Measurements from ENCODE around the gene MECR.

MECR gene

DNA sequence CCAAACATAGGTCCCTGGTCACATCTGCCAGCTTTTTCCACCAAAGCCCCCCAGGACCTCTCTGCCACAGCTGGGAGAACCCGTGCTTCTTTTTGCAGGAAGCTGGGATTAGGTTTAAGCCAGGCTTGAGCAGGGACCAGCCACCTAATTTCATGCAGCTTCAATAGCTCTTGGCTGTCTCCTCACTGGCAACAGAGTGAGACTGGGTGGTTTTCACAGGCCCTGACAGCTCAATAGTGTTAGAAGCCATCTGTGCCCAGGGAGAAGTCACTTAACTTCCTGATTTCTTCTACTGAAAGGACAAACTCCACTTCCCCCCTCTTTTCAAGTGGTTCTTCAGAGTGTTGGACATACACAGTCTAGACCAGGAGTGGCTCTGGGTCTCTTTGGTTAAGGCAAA lies 28.7 kb downstream of the MECR start:
- DNase-seq (ENCODE audit: low read depth in 2 of 2) = no peak

DNA sequence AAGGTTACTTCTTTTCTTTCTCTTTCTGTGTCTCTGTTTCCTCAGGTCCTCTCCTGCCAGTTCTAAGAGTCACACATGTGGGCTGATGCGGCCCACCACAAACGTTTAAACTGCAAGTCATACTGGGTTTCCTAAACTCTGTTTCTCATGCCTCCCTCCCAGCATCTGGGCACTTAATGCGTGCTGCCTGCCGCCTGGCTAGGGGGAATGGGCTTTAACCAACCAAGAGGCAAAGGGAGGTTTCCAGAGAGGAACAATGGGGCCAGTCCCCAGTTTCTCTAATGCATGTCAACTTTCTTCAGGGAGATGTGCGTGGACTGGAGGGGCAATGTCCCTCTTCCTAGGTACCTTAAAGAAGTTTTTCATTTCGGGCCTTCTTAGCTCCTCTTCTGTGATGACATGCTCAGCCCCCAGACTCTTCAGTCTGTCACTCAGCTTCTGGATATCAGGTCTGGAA lies 29.1 kb downstream of the MECR start:
- no peak for DNase-seq (ENCODE audit: low read depth in 2 of 2)

DNA sequence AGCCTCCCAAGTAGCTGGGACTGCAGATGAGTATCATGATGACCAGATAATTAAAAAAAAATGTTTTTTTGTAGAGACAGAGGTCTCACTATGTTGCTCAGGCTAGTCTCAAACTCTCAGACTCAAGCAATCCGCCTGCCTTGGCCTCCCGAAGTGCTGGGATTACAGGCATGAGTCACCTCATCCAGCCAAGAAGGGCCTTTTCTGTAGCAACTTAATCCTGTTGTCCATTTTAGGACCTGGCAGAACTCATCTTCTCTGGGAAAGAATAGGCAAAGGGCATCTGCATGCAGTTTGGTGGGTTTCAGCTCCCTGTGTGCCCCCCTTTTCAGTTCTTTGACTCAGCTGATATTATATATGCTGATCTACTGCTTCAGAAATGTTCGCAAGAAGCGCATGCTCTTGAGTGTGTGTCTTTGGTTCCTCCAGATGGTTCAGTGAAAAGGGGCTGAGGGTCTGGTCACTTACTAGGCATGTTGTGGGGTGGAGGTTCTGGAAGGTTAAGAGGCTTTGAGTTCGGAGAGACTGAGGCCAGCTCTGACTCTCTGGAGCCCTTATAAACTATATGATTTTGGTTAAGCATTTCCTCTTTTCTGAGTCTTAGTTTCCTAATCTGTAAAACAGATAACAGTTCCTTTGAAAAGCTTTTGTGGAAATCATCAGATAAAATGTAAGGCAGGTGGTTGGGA lies 29.7 kb downstream of the MECR start:
- no peak for DNase-seq (ENCODE audit: low read depth in 2 of 2)

DNA sequence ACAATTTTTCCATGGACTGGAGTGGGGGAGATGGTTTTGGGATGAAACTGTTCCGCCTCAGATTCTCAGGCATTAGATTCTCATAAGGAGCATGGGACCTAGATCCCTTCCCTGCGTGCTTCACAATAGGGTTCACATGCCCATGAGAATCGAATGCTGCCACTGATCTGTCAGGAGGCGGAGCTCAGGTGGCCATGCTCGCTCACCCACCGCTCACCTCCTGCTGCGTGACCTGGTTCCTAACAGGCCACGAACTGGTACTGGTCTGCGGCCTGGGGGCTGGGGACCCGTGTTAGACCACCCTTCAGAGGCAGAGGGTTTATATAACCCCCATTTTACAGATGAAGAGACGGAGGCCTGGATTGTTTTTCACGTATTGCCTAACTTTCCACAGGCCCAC lies 32.7 kb downstream of the MECR start:
- DNase-seq (ENCODE audit: low read depth in 2 of 2) = no peak

DNA sequence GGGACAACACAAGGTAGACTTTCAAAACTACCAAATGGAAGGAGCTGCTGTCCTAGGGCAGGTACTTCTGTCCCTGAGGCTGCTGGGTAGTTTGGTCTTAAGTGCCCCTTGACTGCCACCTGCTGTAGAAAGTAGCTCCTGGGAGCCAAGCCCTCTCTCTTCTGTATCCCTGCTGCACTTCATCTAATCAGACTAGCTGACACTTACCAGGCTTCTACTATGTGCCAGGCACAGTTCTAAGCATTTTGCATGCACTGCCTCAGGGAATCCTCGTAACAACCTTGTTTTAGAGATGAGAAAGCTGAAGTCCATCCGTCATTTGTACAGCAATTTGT lies 33.2 kb downstream of the MECR start:
- no peak for DNase-seq (ENCODE audit: low read depth in 2 of 2)

DNA sequence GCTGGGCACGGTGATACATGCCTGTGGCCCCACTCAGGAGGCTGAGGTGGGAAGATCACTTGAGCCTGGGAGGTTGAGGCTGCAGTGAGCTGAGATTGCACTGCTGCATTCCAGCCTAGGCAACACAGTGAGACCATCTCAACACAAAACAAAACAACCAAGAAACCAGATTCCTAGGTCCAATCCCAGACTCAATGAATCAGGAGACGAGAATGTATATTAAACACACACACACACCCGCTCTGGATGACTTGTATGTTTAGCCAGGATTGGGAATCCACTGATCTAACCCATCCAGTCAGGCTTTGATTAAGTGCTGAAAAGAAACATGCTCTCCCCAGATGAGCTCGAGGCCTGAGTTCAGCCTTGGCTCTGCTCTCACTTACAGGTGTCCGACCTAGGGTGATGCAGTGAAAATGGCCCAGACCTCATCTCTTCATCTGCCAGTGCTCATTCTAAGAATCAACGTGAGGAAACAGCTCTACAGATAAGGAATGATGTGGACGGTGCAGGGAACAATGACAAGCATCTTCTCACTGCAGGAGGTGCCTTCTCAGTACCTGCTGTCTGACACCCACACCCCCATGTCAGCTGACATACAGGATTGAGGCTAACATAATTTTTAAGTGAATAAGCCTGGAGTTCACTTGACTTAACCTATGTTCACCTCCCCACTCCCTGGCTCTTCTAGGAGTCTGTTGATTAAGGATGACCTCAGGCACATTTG lies 33.7 kb downstream of the MECR start:
- peak; percentile 81 to 87 for DNase-seq (ENCODE audit: low read depth in 2 of 2)

DNA sequence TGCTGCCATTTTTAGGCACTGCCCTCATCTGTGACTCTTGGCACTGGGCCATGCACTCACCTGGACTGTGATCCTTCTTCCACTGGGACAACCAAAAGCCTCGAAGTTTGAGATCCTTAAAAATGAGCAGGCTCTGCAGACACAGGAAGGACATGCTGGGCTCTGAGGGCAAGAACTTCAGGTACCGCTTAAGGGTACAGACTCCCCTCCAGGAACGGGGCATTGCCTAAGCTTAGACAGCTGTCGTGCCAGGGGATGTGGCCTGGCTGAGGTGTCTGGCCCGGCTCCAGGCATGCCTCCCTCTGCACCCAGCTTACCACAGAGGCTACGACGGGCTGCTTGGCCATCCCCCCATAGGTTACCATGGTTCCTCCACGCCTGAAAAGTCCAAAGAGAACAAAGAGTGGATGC lies 34.8 kb downstream of the MECR start:
- no peak for DNase-seq (ENCODE audit: low read depth in 2 of 2)

DNA sequence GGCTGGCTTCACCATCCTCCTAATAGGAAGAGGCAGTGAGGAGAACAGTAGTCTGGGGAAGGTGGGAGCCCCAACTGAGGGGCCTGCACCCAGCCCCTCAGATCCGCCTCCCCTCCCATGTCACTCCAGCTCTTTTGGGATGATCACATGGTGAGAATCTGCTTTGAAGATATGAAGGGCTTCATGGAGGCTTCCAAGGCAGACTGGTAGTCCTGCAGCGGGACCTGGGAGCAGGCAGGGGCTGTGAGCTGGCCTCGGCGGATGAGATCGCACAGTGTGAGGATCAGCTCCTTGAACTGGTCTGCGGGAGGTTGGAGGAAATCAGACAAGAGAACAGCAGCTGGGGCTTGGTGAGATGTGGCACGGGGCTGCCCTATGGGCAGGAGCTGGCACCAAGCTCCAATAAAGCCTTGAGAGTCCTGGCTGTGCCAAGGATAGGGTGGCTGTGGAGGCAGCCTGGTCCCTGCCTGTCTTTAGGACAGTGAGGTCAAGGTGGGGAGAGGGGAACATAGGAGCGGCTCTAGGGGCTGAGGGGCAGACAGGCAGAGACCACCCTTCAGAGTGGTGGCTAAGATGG lies 36.8 kb downstream of the MECR start:
- DNase-seq (ENCODE audit: low read depth in 2 of 2) = no peak

DNA sequence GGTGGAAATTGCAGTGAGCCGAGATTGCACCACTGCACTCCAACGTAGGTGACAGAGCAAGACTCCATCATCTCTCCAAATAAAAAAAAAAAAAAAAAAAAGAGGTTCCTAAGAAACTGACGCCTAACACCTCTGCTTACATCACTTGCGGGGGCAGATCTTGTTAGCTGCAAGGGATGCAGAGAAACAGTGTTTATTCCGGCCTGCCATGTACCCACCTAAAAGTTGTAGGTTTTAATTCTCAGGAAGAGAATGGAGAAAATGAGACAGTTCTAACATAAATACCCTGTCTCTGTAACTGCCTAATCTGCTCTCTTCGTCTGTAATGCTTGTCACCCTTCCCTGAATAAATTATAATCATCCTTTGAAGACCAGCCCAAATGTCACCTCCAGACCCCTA lies 40.0 kb downstream of the MECR start:
- no peak for DNase-seq (ENCODE audit: low read depth in 2 of 2)

DNA sequence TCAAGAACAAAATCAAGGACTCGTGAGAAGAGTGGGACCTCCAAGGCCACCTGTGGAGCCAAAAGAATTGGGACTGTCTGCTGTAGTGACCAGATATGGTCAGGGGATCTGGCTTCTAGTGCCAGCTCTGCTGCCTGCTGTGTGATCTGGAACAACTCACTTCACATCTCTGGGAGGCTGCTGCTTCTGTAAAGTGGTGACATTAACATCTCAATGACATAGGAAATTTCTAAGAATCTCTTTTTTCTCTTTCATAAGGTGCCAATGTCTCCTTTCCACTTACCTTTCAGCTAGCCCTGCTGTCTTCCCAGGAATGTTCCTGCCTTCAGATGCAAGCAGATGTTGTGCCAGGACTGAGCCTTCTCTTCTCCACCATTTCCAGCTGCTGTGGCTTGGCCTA lies 44.0 kb downstream of the MECR start:
- no peak for DNase-seq (ENCODE audit: low read depth in 2 of 2)

DNA sequence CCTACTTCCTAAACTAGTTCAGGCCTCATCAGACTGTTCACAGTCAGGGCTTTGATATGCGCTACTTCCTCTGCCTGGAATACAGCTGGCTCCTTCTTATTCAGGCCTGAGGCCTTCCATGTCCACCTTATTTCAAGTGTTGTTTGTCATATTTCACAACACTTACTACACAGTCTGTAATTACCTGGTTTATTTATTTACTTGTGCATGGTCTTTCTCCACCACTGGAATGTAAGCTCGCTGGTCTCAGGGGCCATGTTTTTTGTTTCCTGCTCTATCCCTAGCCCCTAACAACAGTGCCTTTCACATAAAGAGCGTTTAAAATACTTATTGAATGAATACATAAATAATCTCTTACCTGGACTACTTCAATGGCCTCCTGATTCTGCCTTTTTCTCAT lies 44.5 kb downstream of the MECR start:
- DNase-seq (ENCODE audit: low read depth in 2 of 2) = no peak

DNA sequence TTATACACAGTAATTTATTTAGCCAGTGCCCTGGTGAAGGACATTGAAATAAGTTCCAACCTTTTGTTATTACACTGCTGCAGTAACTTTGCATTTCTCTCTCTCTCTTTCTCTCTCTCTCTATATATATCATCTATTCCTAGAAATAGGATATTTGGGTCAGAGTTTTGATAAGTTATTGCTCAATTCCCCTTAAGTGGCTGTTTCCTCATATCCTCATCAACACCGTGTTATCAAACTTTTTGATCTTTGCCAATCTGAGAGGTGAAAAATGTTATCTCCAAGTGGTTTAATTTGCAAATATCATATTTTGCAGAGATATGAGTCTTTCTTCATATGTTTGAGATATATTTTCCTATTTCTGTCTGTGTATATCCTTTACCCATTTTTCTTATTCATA lies 47.4 kb downstream of the MECR start:
- no peak for DNase-seq (ENCODE audit: low read depth in 2 of 2)

DNA sequence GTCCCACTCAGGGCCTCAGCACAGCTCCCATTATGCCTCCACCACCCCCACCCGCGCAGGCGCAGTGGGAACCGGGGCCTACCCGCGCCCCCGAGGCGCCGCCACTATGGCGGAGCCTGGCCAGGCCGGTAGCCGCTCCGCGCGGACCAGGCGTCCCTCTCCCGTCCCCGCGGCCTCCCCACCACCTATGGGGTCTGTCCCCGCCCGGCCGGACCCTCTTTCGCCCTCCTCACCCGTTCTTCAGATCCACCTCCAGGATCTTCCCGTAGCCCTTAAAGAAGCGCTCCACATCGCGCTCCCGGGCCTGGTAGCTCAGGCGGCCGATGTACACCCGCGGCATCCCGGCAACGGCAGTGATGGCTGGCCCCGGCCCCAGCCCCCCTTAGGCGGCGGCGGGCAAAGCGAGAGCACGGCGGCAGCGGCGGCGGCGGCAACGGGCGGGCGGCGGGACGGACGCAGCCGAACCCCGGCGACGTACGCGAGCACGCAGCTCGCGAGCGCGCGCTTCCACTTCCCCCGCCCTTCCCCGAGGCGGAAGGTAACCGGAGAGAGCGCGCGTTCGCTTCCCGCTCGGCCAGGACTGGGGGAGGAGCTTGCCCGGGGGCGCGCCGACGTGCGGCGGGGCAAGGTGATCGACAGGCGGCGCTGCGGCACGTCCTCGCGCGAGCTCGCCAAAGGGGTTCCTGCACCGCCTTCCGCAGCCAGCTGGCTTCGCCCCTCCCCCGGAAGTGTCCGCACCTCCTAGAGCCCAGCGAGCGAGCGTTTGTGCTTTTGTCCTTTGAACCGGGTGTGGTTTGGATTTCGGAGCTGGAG lies 49.1 kb downstream of the MECR start, which contains the start of gene SRSF4:
Gene SRSF4 (minus strand): TSS at position 488 of the 813 bp plus-strand sequence. CDS start 148 bp downstream, at position 340.
- DNase-seq (ENCODE audit: low read depth in 2 of 2) = peak; percentile 96

DNA sequence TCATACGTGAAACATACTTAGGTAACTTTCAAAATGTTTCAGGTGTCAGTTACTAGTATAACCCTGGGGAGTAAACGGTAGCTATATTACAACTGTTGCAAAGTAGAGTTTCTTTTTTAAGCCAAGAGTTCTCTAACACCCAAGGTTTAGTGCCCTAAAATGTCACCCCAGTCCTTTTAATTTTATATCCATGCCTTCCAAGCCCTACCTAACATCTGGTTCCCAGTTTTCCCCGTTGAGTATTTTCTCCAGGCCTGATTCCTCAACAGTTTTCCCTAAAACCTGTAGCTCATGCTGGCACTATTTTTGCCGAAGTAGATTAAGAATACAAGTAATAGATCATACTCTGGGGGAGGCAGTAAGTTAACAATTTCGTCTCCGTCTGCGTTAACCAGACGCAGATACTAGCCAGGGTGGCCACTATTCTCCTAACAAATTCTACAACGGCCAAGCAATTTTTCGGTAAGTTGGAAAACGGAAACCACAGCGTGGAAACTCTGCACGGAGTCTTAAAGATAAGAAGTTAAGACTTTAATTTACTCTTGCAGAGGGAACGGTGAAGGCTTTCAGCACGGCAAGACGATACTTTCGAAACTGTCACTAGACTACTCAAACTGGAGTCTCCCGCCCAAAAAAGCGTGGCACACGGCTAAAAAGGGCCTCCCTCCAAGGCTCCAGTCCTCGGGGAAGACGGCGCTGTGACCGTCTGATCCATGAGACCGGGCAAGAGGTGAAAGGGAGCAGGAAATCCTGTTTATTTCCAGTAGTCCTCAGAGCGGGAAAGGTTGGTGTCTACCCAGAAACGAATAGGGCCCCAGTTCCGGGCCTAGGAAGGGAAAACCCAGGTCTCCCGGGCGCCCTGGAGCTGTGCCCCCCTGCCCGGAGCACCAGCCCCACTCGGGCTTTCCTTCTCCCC lies 50.0 kb downstream of the MECR start:
- no peak for DNase-seq (ENCODE audit: low read depth in 2 of 2)

DNA sequence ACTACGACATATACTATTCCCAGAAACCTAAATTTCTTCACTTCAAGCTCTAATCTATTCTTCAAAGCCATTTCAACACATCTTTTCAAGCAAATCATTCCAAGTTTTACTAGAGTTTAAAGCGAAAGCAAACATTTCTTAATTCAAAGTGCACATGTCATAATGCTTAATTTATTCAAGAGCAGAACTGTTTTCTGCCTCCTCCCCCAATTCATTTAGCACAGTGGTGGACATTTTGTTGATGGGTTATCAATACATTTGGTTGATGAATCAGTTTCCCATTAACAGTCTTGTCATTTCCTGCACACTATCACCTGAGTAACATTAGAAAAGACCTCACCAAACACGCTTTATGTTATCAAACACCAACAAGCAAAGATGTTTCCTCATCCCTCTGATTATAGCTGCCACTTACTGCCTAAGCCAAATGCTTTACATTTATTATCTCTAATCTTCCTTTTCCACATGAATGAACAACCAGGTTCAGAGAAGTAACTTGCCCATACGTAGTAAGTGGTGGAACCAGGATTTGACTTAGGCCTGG lies 51.0 kb downstream of the MECR start:
- no peak for DNase-seq (ENCODE audit: low read depth in 2 of 2)

DNA sequence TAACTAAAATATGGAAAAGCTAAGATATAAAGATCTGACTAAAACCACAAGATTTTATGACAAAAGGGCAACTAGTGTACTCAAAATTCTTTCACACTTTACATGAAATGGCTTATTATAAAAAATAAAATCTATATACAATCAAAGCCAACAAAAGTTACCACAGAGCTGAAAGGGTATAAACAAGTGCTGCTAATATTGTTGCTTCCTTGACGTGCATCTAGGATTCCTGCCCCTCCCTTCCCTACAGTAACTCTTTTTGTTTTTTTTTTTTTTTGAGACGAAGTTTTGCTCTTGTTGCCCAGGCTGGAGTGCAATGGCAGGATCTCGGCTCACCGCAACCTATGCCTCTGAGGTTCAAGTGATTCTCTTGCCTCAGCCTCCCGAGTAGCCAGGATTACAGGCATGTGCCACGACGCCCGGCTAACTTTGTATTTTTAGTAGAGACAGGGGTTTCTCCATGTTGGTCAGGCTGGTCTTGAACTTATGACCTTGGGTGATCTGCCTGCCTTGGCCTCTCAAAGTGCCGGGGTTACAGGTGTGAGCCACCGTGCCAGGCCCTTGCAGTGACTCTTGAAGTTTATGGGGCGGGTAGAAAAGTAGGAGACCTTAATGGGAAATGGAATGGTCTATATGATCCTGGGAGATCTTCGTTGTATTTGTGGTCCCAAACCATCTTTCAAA lies 53.6 kb downstream of the MECR start:
- no peak for DNase-seq (ENCODE audit: low read depth in 2 of 2)

DNA sequence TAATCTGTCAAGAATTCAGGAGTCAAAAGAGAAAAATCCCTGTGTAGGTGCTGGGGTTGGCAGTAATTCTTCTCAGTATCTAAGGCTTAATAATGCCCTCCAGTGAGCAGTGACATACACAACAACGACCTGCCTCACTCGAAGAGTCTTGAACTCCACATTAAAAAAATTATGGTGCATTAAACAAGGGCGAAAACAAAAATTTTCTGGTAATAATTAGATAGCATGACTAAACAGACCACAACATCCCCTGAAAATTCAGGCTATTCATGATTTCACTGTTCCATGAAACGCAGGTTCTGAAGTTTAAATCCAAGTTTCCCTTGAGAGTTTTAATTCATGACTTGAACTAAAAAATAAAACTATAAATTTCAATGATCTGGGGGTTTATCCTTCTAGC lies 54.2 kb downstream of the MECR start:
- peak; percentile 73 to 77 for DNase-seq (ENCODE audit: low read depth in 2 of 2)

DNA sequence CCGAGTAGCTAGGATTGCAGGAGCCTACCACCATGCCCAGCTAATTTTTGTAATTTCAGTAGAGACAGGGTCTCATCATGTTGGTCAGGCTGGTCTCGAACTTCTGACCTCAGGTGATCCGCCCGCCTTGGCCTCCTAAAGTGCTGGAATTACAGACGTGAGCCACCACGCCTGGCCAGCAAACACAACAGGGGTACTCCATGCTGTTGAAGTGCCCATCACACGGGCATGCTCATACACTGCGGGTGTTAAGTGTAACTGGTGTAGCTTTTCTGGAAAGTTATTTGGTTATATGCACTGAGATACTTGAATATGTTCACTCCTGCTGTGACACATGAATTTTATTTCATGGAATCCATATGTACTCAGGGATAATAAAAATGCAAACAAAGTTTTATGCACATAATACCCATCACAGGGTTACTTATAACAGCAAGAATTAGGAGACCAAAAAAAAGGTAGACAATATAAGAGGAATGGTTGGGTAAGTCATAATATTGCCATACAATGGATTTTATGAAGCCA lies 58.3 kb downstream of the MECR start:
- DNase-seq (ENCODE audit: low read depth in 2 of 2) = no peak

DNA sequence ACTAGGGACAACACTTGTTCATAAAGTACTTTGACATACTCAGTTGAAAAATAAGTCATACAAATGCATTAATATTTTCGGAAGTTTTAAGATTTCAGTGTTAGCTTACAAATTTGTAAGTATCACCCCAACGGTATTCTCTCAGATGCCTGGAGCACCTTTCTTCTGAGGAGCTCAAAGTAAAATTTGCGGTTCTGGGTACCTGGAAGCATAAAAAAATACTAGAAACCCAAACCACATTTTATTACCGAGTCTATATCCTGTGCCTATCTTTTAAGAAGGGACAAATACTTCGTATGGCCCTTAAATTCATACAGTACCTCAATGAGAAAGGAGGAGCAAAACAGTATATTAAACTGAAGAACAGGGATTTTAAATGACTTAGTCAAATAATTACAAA lies 59.2 kb downstream of the MECR start:
- DNase-seq (ENCODE audit: low read depth in 2 of 2) = no peak

DNA sequence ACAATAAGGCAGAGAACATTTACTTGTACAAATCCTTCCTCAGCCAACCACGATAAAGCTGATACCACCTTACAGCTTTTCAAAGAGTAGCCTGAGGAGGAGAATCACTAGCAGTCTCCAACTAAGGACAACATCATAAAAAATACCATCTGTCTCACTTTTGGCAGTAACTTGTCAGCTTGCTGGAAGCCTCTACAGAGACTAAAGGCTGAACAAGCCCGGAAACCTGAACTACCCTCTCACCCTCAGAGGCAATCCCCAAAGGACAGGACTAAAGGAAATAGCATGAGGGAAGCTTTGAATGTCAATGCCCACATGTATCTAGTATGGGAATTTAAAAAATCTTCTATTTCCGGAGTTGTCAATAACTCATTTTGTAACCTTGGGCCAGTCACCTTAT lies 59.6 kb downstream of the MECR start:
- DNase-seq (ENCODE audit: low read depth in 2 of 2) = no peak

All from fibroblast of skin of left quadriceps (primary cell).